Neural cell (in vitro differentiated cells): ENCODE results near the gene UTP20. TPM values are rescaled to one million over a fixed set of nuclear protein-coding genes. Genes with fewer than 3 reads are reported as not detected.

ENCODE experiments used
- H2AFZ ChIP-seq: fragments of 200-600, 300-800 bp; sonication (generic), shearing (Covaris generic); 2 replicates; pipeline ENCODE4 v1.6.0; 2014; ENCODE audit warnings: low read depth, mild to moderate bottlenecking, antibody characterized with exemption, low read length, moderate library complexity
- H3F3A ChIP-seq: fragments of 200-600 bp; shearing (Covaris generic); 2 replicates; pipeline ENCODE4 v1.6.1; 2016; ENCODE audit warnings: mild to moderate bottlenecking, moderate library complexity, mixed read lengths, antibody characterized with exemption, low read length; ENCODE audit not compliant: insufficient read depth, poor library complexity, severe bottlenecking
- H3K27ac ChIP-seq: fragments of 200-600, 300-800 bp; sonication (generic), shearing (Covaris generic); 2 replicates; pipeline ENCODE4 v1.5.1; 2014; ENCODE audit warnings: mild to moderate bottlenecking, low read length, moderate library complexity
- H3K27me3 ChIP-seq: fragments of 300-800, 200-600 bp; sonication (generic), shearing (Covaris generic); 2 replicates; pipeline ENCODE4 v1.6.0; 2014; ENCODE audit warnings: mild to moderate bottlenecking, low read depth, low read length, moderate library complexity; ENCODE audit not compliant: insufficient read depth
- H3K36me3 ChIP-seq: fragments of 300-800, 200-600 bp; sonication (generic), shearing (Covaris generic); 2 replicates; pipeline ENCODE4 v1.5.1; 2014; ENCODE audit warnings: mild to moderate bottlenecking, antibody characterized with exemption, low read length, moderate library complexity; ENCODE audit not compliant: insufficient read depth
- H3K4me2 ChIP-seq: fragments of 300-800, 200-600 bp; sonication (generic), shearing (Covaris generic); 2 replicates; pipeline ENCODE4 v1.6.0; 2014; ENCODE audit warnings: mild to moderate bottlenecking, low read length
- H3K4me3 ChIP-seq: fragments of 300-800, 200-600 bp; sonication (generic), shearing (Covaris generic); 2 replicates; pipeline ENCODE4 v1.5.1; 2014; ENCODE audit warnings: mild to moderate bottlenecking, low read length, moderate library complexity
- H3K79me2 ChIP-seq: fragments of 200-600 bp; shearing (Covaris generic); replicated peaks from 2 replicates; pipeline ENCODE4 v1.6.0; 2014; ENCODE audit warnings: mild to moderate bottlenecking, low read length, moderate library complexity; ENCODE audit not compliant: insufficient read depth
- H3K9ac ChIP-seq: fragments of 300-800, 200-600 bp; sonication (generic), shearing (Covaris generic); 2 replicates; pipeline ENCODE4 v1.6.1; 2016; ENCODE audit warnings: mild to moderate bottlenecking, low read length, mixed read lengths
- H3K9me2 ChIP-seq: fragments of 200-600 bp; shearing (Covaris generic); 2 replicates; pipeline ENCODE4 v1.6.1; 2016; ENCODE audit warnings: mild to moderate bottlenecking, low read length, mixed read lengths; ENCODE audit not compliant: insufficient read depth
- H3K9me3 ChIP-seq: fragments of 200-600, 300-800 bp; sonication (generic), shearing (Covaris generic); 2 replicates; pipeline ENCODE4 v1.6.1; 2016; ENCODE audit warnings: mild to moderate bottlenecking, mixed run types, low read length, moderate library complexity, mixed read lengths
- H4K20me1 ChIP-seq: fragments of 200-600 bp; shearing (Covaris generic); 2 replicates; pipeline ENCODE4 v1.6.1; 2016; ENCODE audit warnings: mild to moderate bottlenecking, mixed run types; ENCODE audit not compliant: insufficient read depth
- EP300 ChIP-seq: fragments of 450-650 bp; conservative IDR thresholded peaks from 2 replicates; pipeline ENCODE4 v1.6.1; 2014; ENCODE audit warnings: antibody characterized with exemption, mild to moderate bottlenecking, moderate library complexity; ENCODE audit not compliant: poor library complexity, severe bottlenecking
- EZH2 ChIP-seq: fragments of 200-600, 300-800 bp; shearing (Covaris generic), sonication (generic); IDR thresholded peaks from 2 replicates; pipeline ENCODE4 v1.6.1; 2014; ENCODE audit warnings: antibody characterized with exemption, low read length, borderline replicate concordance, mild to moderate bottlenecking; ENCODE audit not compliant: insufficient read depth, poor library complexity, severe bottlenecking
- MXI1 ChIP-seq: fragments of 450-650 bp; conservative IDR thresholded peaks from 2 replicates; pipeline ENCODE4 v1.6.1; 2014; ENCODE audit warnings: antibody characterized with exemption, mild to moderate bottlenecking; ENCODE audit not compliant: poor library complexity, severe bottlenecking
- POLR2AphosphoS5 ChIP-seq: IDR thresholded peaks from 2 replicates; pipeline ENCODE4 v1.6.1; 2012
- RAD21 ChIP-seq: fragments of 450-650 bp; conservative IDR thresholded peaks from 2 replicates; pipeline ENCODE4 v1.6.1; 2014; ENCODE audit warnings: antibody characterized with exemption, mild to moderate bottlenecking, moderate library complexity
- SMC3 ChIP-seq: fragments of 450-650 bp; conservative IDR thresholded peaks from 2 replicates; pipeline ENCODE4 v1.6.1; 2014; ENCODE audit warnings: antibody characterized with exemption, mild to moderate bottlenecking, moderate library complexity; ENCODE audit not compliant: poor library complexity
- TAF1 ChIP-seq: IDR thresholded peaks from 2 replicates; pipeline ENCODE4 v1.6.1; 2012; ENCODE audit warnings: low read depth
- polyA plus RNA-seq: library from polyadenylated mRNA; depleted of rRNA; stranded (reverse); fragments of >200 nt; gene quantifications from 2 replicates; pipeline ENCODE4 v1.2.3, GENCODE V29; 2014
- TF ChIP-seq, protein P1 (sequence below): fragments of 450-650 bp; IDR thresholded peaks from 2 replicates; pipeline ENCODE4 v1.5.1; 2014; ENCODE audit warnings: antibody characterized with exemption, mild to moderate bottlenecking, moderate library complexity; ENCODE audit not compliant: poor library complexity, severe bottlenecking
- TF ChIP-seq, protein P2 (sequence below): IDR thresholded peaks from 2 replicates; pipeline ENCODE4 v1.6.1; 2012; ENCODE audit warnings: borderline replicate concordance

Gene UTP20
- polyA plus RNA-seq, 1 donor from 2014 or later, result 2.6 TPM

DNA sequence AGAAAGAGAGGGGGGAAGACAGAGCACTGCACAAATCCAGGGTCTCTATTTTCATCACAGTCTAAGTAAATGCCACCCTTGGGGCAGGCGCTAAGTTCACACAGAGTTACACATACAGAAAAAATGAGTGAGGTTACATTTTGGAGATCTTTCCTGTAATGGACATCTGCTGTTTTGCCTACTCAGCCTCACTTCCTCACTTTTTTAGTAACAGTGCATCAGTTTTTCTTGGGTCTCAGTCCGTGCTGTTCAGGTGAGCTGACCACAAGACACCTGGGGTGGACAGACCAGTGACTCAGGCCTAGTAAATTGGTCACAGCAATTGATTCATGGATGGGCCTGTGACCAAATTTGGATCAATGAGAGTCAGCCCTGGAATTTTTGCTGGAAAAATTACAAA is 36.3 kb upstream of the UTP20 start:
- Histone ChIP-seq H3K4me2 (no peak overlapping the region), H3K79me2 (no peaks in the 10 kb centered on the region), H3K9me2 (no peaks in the 10 kb centered on the region), H3F3A (no peaks in the 10 kb centered on the region), H3K36me3 (no peaks in the 10 kb centered on the region), H3K4me3 (no peak overlapping the region), H3K27ac (no peak overlapping the region), H4K20me1 (no peaks in the 10 kb centered on the region), H3K27me3 (no peaks in the 10 kb centered on the region), H2AFZ (no peak overlapping the region), H3K9ac (no peak overlapping the region), H3K9me3 (no peaks in the 10 kb centered on the region)
- TF ChIP-seq, protein P1, sequence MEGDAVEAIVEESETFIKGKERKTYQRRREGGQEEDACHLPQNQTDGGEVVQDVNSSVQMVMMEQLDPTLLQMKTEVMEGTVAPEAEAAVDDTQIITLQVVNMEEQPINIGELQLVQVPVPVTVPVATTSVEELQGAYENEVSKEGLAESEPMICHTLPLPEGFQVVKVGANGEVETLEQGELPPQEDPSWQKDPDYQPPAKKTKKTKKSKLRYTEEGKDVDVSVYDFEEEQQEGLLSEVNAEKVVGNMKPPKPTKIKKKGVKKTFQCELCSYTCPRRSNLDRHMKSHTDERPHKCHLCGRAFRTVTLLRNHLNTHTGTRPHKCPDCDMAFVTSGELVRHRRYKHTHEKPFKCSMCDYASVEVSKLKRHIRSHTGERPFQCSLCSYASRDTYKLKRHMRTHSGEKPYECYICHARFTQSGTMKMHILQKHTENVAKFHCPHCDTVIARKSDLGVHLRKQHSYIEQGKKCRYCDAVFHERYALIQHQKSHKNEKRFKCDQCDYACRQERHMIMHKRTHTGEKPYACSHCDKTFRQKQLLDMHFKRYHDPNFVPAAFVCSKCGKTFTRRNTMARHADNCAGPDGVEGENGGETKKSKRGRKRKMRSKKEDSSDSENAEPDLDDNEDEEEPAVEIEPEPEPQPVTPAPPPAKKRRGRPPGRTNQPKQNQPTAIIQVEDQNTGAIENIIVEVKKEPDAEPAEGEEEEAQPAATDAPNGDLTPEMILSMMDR, result no peak
- TF ChIP-seq, protein P2, sequence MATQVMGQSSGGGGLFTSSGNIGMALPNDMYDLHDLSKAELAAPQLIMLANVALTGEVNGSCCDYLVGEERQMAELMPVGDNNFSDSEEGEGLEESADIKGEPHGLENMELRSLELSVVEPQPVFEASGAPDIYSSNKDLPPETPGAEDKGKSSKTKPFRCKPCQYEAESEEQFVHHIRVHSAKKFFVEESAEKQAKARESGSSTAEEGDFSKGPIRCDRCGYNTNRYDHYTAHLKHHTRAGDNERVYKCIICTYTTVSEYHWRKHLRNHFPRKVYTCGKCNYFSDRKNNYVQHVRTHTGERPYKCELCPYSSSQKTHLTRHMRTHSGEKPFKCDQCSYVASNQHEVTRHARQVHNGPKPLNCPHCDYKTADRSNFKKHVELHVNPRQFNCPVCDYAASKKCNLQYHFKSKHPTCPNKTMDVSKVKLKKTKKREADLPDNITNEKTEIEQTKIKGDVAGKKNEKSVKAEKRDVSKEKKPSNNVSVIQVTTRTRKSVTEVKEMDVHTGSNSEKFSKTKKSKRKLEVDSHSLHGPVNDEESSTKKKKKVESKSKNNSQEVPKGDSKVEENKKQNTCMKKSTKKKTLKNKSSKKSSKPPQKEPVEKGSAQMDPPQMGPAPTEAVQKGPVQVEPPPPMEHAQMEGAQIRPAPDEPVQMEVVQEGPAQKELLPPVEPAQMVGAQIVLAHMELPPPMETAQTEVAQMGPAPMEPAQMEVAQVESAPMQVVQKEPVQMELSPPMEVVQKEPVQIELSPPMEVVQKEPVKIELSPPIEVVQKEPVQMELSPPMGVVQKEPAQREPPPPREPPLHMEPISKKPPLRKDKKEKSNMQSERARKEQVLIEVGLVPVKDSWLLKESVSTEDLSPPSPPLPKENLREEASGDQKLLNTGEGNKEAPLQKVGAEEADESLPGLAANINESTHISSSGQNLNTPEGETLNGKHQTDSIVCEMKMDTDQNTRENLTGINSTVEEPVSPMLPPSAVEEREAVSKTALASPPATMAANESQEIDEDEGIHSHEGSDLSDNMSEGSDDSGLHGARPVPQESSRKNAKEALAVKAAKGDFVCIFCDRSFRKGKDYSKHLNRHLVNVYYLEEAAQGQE, result no peak
- TF ChIP-seq RAD21, result no peak
- no peak for TF ChIP-seq EP300
- TF ChIP-seq SMC3, result no peak
- TF ChIP-seq POLR2AphosphoS5, result no peak

DNA sequence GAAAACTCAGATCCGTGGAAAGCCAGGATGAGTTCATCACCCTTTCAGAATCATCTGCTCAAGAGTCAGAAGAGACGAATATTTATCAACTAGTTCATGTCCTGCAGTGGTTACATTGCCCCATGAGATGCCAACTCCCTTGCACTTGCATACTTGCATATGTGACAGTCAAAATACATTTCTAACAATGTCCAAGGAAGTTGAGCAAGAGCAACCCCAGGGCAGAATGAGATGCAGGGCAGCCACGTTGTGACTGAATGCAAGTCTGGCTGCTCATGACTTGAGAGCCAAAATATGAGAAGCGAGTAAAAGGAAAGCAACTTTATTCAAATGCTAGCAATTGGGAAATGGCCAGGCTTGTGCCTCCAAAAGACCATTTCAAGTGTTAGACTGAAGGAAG is 23.6 kb upstream of the UTP20 start:
- Histone ChIP-seq H3K4me2 (no peak overlapping the region), H4K20me1 (no peaks in the 10 kb centered on the region), H3K36me3 (no peaks in the 10 kb centered on the region), H3K9me3 (no peaks in the 10 kb centered on the region), H3K79me2 (no peaks in the 10 kb centered on the region), H3K9ac (no peak overlapping the region), H3K27ac (no peak overlapping the region), H3K27me3 (no peaks in the 10 kb centered on the region), H2AFZ (no peak overlapping the region), H3K9me2 (no peaks in the 10 kb centered on the region), H3F3A (no peaks in the 10 kb centered on the region), H3K4me3 (no peak overlapping the region)
- TF ChIP-seq TAF1 (no peak), RAD21 (no peak), SMC3 (no peak), EP300 (no peak), POLR2AphosphoS5 (no peak), EZH2 (no peak), MXI1 (no peak)
- TF ChIP-seq, protein P1, result no peak
- TF ChIP-seq, protein P2, result no peak
